ENCODE data around the gene LFNG.

The LFNG gene

GRCh38 chr7:2518737-2519118 lies 846 bp upstream of the LFNG start:
- no peak for DNase-seq

GRCh38 chr7:2520131-2520760 lies 672 bp downstream of the LFNG start:
- DNase-seq, result no peak

GRCh38 chr7:2520761-2521290 lies 1.3 kb downstream of the LFNG start:
- no peak for DNase-seq

- no peak for DNase-seq
Observed at GRCh38 chr7:2521341-2521745, 1.8 kb downstream of the LFNG start.

- DNase-seq, result no peak
Observed at GRCh38 chr7:2521952-2522591, 2.5 kb downstream of the LFNG start.

- DNase-seq, result no peak
Observed at GRCh38 chr7:2522780-2523433, 3.3 kb downstream of the LFNG start.

- no peak for DNase-seq
Observed at GRCh38 chr7:2523461-2523936, 3.9 kb downstream of the LFNG start.

- DNase-seq, result no peak
Observed at GRCh38 chr7:2523941-2524807, 4.6 kb downstream of the LFNG start.

GRCh38 chr7:2524808-2525657 lies 5.5 kb downstream of the LFNG start:
- DNase-seq, result no peak

- DNase-seq, result no peak
Observed at GRCh38 chr7:2525658-2526630, 6.4 kb downstream of the LFNG start.

- DNase-seq, result no peak
Observed at GRCh38 chr7:2526659-2527504, 7.3 kb downstream of the LFNG start.

GRCh38 chr7:2527505-2528467 lies 8.2 kb downstream of the LFNG start:
- DNase-seq, result no peak

- no peak for DNase-seq
Observed at GRCh38 chr7:2528481-2529095, 9.0 kb downstream of the LFNG start.

- DNase-seq, result no peak
Observed at GRCh38 chr7:2529161-2530070, 9.8 kb downstream of the LFNG start.

GRCh38 chr7:2530071-2530987 lies 10.8 kb downstream of the LFNG start:
- no peak for DNase-seq

Data from NCI-H1694 (cell line).